Panc1 (cell line): ENCODE results near the gene NEUROD1. TPM values are rescaled to one million over a fixed set of nuclear protein-coding genes. Genes with fewer than 3 reads are reported as not detected.

ENCODE experiments used
- ATAC-seq: fragments of 200-7000 bp; cut with Tn5 transposase; 2 replicates; pipeline ENCODE4 v1.9.1; 2020; ENCODE audit warnings: mild to moderate bottlenecking, moderate library complexity
- BruUV-seq: library from RNA; stranded (reverse); fragments of 400-500 nt; replicated peaks from 2 replicates; lab custom pipeline; 2021; lab: Mats Ljungman, UMichigan
- CTCF ChIA-PET: fragments of 300-600 bp; sonication (Branson Sonifier 250); formaldehyde crosslinking; loops from one replicate; lab custom pipeline; 2022; ENCODE audit warnings: antibody characterized with exemption; lab: Charles Lee
- POLR2A ChIA-PET: fragments of 300-600 bp; sonication (Branson Sonifier 250); formaldehyde crosslinking; loops from one replicate; lab custom pipeline; 2022; ENCODE audit warnings: antibody characterized with exemption; lab: Charles Lee
- DNase-seq: peaks from one replicate; pipeline ENCODE4 v3.0.0-alpha.2; 2010; ENCODE audit warnings: low read depth, low spot score
- H3K27ac ChIP-seq: 2 replicates; pipeline ENCODE4 v1.5.1; 2011; ENCODE audit warnings: mild to moderate bottlenecking, low read length, inconsistent platforms
- H3K27me3 ChIP-seq: fragments of 200-500 bp; sonication (Bioruptor generic); 2 replicates; pipeline ENCODE4 v1.6.0; 2014; ENCODE audit warnings: low read length, inconsistent platforms; ENCODE audit not compliant: control insufficient read depth, insufficient read depth
- H3K36me3 ChIP-seq: fragments of 200-500 bp; sonication (Bioruptor generic); 2 replicates; pipeline ENCODE4 v1.5.1; 2014; ENCODE audit warnings: inconsistent platforms, mild to moderate bottlenecking, low read length, moderate library complexity; ENCODE audit not compliant: control insufficient read depth, insufficient read depth
- H3K4me1 ChIP-seq: 2 replicates; pipeline ENCODE4 v1.5.1; 2011; ENCODE audit warnings: inconsistent platforms, mild to moderate bottlenecking, low read length, moderate library complexity; ENCODE audit not compliant: control insufficient read depth, insufficient read depth
- H3K4me3 ChIP-seq, 2 experiments: 2 replicates each; pipeline ENCODE4 v1.5.1; 2011 to 2012; ENCODE audit warnings: low read depth in 2 of 2, low read length in 2 of 2, mild to moderate bottlenecking in 2 of 2, inconsistent platforms in 1 of 2, moderate library complexity in 1 of 2
- H3K9me3 ChIP-seq: fragments of 200-500 bp; sonication (Bioruptor generic); 2 replicates; pipeline ENCODE4 v1.5.1; 2014; ENCODE audit warnings: low read depth, mild to moderate bottlenecking, inconsistent platforms, low read length, moderate library complexity; ENCODE audit not compliant: control insufficient read depth, insufficient read depth
- CTCF ChIP-seq: fragments of 450-650 bp; IDR thresholded peaks from 2 replicates; pipeline ENCODE4 v1.5.1; 2017; ENCODE audit warnings: mild to moderate bottlenecking
- POLR2AphosphoS5 ChIP-seq: IDR thresholded peaks from 2 replicates; pipeline ENCODE4 v1.6.1; 2012; ENCODE audit warnings: mild to moderate bottlenecking, low read depth, low read length, moderate library complexity
- REST ChIP-seq, 2 experiments: IDR thresholded peaks; 2 replicates each; pipeline ENCODE4 v1.6.1; 2011 to 2012; ENCODE audit warnings: low read depth in 2 of 2, control low read depth in 1 of 2, low read length in 1 of 2, mild to moderate bottlenecking in 1 of 2, moderate library complexity in 1 of 2; ENCODE audit not compliant: insufficient read depth in 1 of 2
- SIN3A ChIP-seq: IDR thresholded peaks from 2 replicates; pipeline ENCODE4 v1.6.1; 2012; ENCODE audit warnings: low read depth, mild to moderate bottlenecking, low read length, moderate library complexity, borderline replicate concordance; ENCODE audit not compliant: insufficient read depth
- TCF7L2 ChIP-seq: IDR thresholded peaks from 2 replicates; pipeline ENCODE4 v1.6.1; 2011; ENCODE audit warnings: mild to moderate bottlenecking, low read depth, low read length, inconsistent platforms
- in situ Hi-C: cut with HindIII; loops from 2 replicates; pipeline ENCODE4 v1.10.0; 2016; ENCODE audit warnings: low sequenced_read_pairs, low pct_unique_long_range_greater_than_20kb
- intact Hi-C: fragments of 100-400 bp; cut with micrococcal nuclease; formaldehyde crosslinking; loops from one replicate; pipeline ENCODE4 v1.10.0; 2022; ENCODE audit not compliant: unreplicated experiment
- total RNA-seq: library from RNA; stranded (reverse); gene quantifications from one replicate; pipeline ENCODE4 v1.2.1, GENCODE V29; 2021; ENCODE audit not compliant: unreplicated experiment

Gene NEUROD1
- total RNA-seq, 1 experiment from 2014 or later, result not detected

- H3K27ac ChIP-seq, result no peak overlapping the region
- TF ChIP-seq SIN3A (no peak), CTCF (no peak), TCF7L2 (no peak), REST (IDR thresholded peaks at IDR 0.05; ENCODE audit: insufficient read depth in 1 of 2, low read depth in 2 of 2, low read length in 1 of 2) (no peak), POLR2AphosphoS5 (no peak)
- no peak for DNase-seq
- H3K4me3 ChIP-seq, result no peak overlapping the region
- no peaks in the 10 kb centered on the region for H3K4me1 ChIP-seq
- in situ Hi-C loops, result no loop called here
- no peaks in the 10 kb centered on the region for H3K36me3 ChIP-seq
- ChIA-PET POLR2A (no interaction called here), CTCF (no interaction called here)
- no peaks in the 10 kb centered on the region for H3K27me3 ChIP-seq
- intact Hi-C loops, result no loop called here
- no peaks in the 10 kb centered on the region for H3K9me3 ChIP-seq
- no peak for ATAC-seq
- no TSS peak for BruUV-seq
Measured at GRCh38 chr2:181697126-181697525, 16.8 kb upstream of the NEUROD1 start.

- intact Hi-C loops (no loop called here), in situ Hi-C loops (no loop called here)
- CTCF ChIA-PET, result no interaction called here
Measured at GRCh38 chr2:181694271-181694670, 14.0 kb upstream of the NEUROD1 start.

More at GRCh38 chr2:181694271-181694670, 14.0 kb upstream of the NEUROD1 start:
- no peaks in the 10 kb centered on the region for H3K9me3 ChIP-seq
- BruUV-seq, result no TSS peak
- H3K4me1 ChIP-seq, result no peaks in the 10 kb centered on the region
- POLR2A ChIA-PET, result no interaction called here
- no peaks in the 10 kb centered on the region for H3K36me3 ChIP-seq
- DNase-seq, result no peak
- H3K27ac ChIP-seq, result no peak overlapping the region
- no peak for ATAC-seq
- no peaks in the 10 kb centered on the region for H3K27me3 ChIP-seq
- TF ChIP-seq SIN3A, result no peak
- no peak for TF ChIP-seq POLR2AphosphoS5
- TF ChIP-seq REST (IDR thresholded peaks at IDR 0.05; ENCODE audit: insufficient read depth in 1 of 2, low read depth in 2 of 2, low read length in 1 of 2), result no peak
- no peak for TF ChIP-seq TCF7L2
- TF ChIP-seq CTCF, result no peak
- H3K4me3 ChIP-seq, result no peak overlapping the region
